Heart left ventricle (tissue), 16 donors: ENCODE results near the gene KCNK15. TPM values are rescaled to one million over a fixed set of nuclear protein-coding genes. Genes with fewer than 3 reads are reported as not detected.

ENCODE experiments used
- ATAC-seq, 4 donors: fragments of 200-7000 bp; cut with Tn5 transposase; one replicate each; pipeline ENCODE4 v1.9.1; 2020 to 2022; ENCODE audit warnings: moderate library complexity in 4 of 4, mild to moderate bottlenecking in 3 of 4, moderate number of reproducible peaks in 1 of 4
- DNase-seq, 5 donors: peaks; one replicate each; pipeline ENCODE4 v3.0.0-alpha.2; 2020
- H3K27ac ChIP-seq, 12 donors: fragments of 200-600 bp; sonication (generic) in 4 of 12; one replicate each; pipeline versions ENCODE4 v1.5.0 to v1.8.0; 2016 to 2022; ENCODE audit warnings: mild to moderate bottlenecking in 2 of 12
- H3K27me3 ChIP-seq, 9 donors: fragments of 200-600 bp; sonication (generic) in 2 of 9; one replicate each; pipeline versions ENCODE4 v1.5.1 to v1.8.0; 2016 to 2022; ENCODE audit warnings: mild to moderate bottlenecking in 3 of 9
- H3K36me3 ChIP-seq, 9 donors: fragments of 200-600 bp; sonication (generic) in 2 of 9; one replicate each; pipeline versions ENCODE4 v1.5.0 to v1.8.0; 2018 to 2022; ENCODE audit warnings: mild to moderate bottlenecking in 2 of 9
- H3K4me1 ChIP-seq, 12 donors: fragments of 200-600 bp; sonication (generic) in 4 of 12; one replicate each; pipeline versions ENCODE4 v1.5.0 to v1.8.0; 2016 to 2022; ENCODE audit warnings: mild to moderate bottlenecking in 3 of 12
- H3K4me3 ChIP-seq, 12 donors: fragments of 200-600 bp; sonication (generic) in 4 of 12; one replicate each; pipeline versions ENCODE4 v1.5.0 to v1.8.0; 2017 to 2022; ENCODE audit warnings: mild to moderate bottlenecking in 9 of 12, moderate library complexity in 4 of 12
- H3K9me3 ChIP-seq, 12 donors: fragments of 200-600 bp; sonication (generic) in 4 of 12; one replicate each; pipeline versions ENCODE4 v1.5.0 to v1.8.0; 2016 to 2022; ENCODE audit warnings: mild to moderate bottlenecking in 1 of 12
- POLR2A ChIP-seq, 2 donors: fragments of 450-650 bp; IDR thresholded peaks; one replicate each; pipeline ENCODE4 v1.6.1; 2017; ENCODE audit warnings: antibody characterized with exemption in 2 of 2, mild to moderate bottlenecking in 2 of 2, moderate library complexity in 2 of 2
- WGBS, 4 donors: extraction: QIAGEN DNeasy Blood & Tissue Kit in 2 of 4; methylation state at CpG; one replicate each; pipeline versions ENCODE4 v1.1.5 to v1.1.7; 2013 to 2018; 5-methylcytosine and 5-hydroxymethylcytosine counted together
- intact Hi-C, 10 donors: fragments of 100-400 bp; cut with DNase I; formaldehyde crosslinking; loops; one replicate each; pipeline versions ENCODE4 v1.11.1 to v1.14.2; 2022
- polyA plus RNA-seq, 2 donors: library from polyadenylated mRNA; stranded (reverse); fragments of 200-250 nt; gene quantifications; one replicate each; pipeline ENCODE4 v1.2.3, GENCODE V29; 2013
- total RNA-seq, 9 donors: library from RNA; depleted of rRNA in 2 of 9; stranded (reverse); fragments of >200 nt in 2 of 9; fragmentation: NEBNext Ultra II Directional in 3 of 9; extraction: Animal tissue kit (Norgen Biotek cat#: 25700) in 3 of 9; gene quantifications; one replicate each; pipeline versions ENCODE4 v1.1.0 to v1.2.4, GENCODE V29; 2016 to 2023
- TF ChIP-seq, protein P1 (sequence below), 12 donors: fragments of 200-600 bp; sonication (generic) in 4 of 12; IDR thresholded peaks; one replicate each; pipeline versions ENCODE4 v1.5.0 to v1.8.0; 2018 to 2022; ENCODE audit warnings: antibody characterized with exemption in 12 of 12, mild to moderate bottlenecking in 5 of 12
- donor health status: ischemic (EF 13 %, LVEDD 7.1; RV severe dilation, severe dysfunction).
- donor health status: healthy with polysubstance abuse.
- donor health status: DM: no; HTN: yes; CAD: no.
- donor health status: DM: no; HTN: no; CAD: no.
- donor health status: ischemic (EF 25% LVEDD 6.9; RV normal size, moderate dysfunction).
- donor health status: ischemic (EF 25% LVEDD 5.7; RV mildly dilated, moderate dysfunction).
- donor health status: healthy.
- donor health status: DM: yes; HTN: yes; CAD: no.
- donor health status: ischemic (EF 35%, LVEDD 5.7; RV mildly dilated, moderate dysfunction).
- donor health status: nonischemic (EF 11% LVEDD 7.7; RV severe dilation, severe dysfunction).
- donor health status: DM: yes; HTN: yes; CAD: no.
- donor health status: PGD.
- donor health status: ischemic (EF 29% LVEDD 5.4; RV normal size, mild dysfunction).
- donor health status: nonischemic (EF 23%, LVEDD 6.1; RV moderate dilation, normal function).

KCNK15 gene
- total and polyA plus RNA-seq, 11 donors = 0.12 to 2.2 (median 0.33) TPM

DNA sequence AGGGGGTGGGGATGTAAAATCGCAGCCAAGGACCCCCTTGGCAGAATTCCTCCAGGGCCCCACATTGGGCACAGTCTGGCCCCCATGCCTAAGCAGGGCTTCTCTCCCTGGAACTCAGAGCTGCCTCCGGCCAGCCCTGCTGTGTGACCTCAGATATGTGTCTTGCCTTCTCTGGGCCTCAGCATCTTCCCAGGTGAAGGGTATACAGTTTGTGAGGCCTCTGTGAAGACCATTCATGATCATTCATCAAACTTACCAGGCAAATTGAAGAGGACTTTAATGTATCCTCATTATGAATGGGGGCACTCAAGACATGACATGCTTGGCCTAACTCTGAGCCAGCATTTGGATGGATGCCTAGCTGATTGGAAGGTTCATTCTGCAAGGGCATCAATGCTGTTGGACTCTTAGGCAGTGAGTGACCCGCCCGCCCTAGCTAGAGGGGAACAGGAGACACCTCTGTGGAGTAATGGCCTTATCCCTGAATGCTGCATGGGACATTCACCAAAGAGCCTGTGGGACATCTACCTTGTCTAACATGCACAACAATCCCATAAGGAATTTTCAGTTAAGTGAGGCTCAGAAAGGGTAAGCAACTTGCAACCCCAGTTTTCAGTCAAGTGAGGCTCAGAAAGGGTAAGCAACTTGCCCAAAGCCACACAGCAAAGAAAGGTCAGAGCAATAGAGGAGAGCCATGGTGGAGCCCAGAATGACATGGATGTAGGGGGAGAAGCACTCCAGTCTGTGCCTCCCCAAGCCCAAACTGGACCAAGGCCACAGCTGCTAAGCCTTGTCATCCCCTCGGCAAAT lies 30.0 kb upstream of the KCNK15 start:
- DNase-seq (peak in 2 of 5 donors; percentile 58 to 60), ATAC-seq (peak in 1 of 4 donors; percentile 22)
- H3K27ac ChIP-seq = peak overlapping the region; percentile 13 to 98 (median 88)
- no peaks in the 10 kb centered on the region for H3K9me3 ChIP-seq
- no peak for TF ChIP-seq POLR2A (IDR thresholded peaks at IDR 0.05)
- TF ChIP-seq, protein P1, sequence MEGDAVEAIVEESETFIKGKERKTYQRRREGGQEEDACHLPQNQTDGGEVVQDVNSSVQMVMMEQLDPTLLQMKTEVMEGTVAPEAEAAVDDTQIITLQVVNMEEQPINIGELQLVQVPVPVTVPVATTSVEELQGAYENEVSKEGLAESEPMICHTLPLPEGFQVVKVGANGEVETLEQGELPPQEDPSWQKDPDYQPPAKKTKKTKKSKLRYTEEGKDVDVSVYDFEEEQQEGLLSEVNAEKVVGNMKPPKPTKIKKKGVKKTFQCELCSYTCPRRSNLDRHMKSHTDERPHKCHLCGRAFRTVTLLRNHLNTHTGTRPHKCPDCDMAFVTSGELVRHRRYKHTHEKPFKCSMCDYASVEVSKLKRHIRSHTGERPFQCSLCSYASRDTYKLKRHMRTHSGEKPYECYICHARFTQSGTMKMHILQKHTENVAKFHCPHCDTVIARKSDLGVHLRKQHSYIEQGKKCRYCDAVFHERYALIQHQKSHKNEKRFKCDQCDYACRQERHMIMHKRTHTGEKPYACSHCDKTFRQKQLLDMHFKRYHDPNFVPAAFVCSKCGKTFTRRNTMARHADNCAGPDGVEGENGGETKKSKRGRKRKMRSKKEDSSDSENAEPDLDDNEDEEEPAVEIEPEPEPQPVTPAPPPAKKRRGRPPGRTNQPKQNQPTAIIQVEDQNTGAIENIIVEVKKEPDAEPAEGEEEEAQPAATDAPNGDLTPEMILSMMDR (IDR thresholded peaks at IDR 0.05) = no peak
- H3K4me3 ChIP-seq = peak overlapping the region in 7 of 12 donors; percentile 4 to 46 (median 27)
- intact Hi-C loops = loop anchor here in 3 of 10 donors (1.0 to 2.0 kb wide), 3 partner anchors 14 to 25 kb away; no protein-coding TSS in a partner anchor
- H3K36me3 ChIP-seq = no peaks in the 10 kb centered on the region
- WGBS, 4 donors = 54 to 82% (median 76%) methylated on average over 3 to 5 of the region's 5 CpGs
- H3K4me1 ChIP-seq = peaks cover 0 to 62% (median 36%) of the 10 kb centered on the region in 12 donors
- no peaks in the 10 kb centered on the region for H3K27me3 ChIP-seq

DNA sequence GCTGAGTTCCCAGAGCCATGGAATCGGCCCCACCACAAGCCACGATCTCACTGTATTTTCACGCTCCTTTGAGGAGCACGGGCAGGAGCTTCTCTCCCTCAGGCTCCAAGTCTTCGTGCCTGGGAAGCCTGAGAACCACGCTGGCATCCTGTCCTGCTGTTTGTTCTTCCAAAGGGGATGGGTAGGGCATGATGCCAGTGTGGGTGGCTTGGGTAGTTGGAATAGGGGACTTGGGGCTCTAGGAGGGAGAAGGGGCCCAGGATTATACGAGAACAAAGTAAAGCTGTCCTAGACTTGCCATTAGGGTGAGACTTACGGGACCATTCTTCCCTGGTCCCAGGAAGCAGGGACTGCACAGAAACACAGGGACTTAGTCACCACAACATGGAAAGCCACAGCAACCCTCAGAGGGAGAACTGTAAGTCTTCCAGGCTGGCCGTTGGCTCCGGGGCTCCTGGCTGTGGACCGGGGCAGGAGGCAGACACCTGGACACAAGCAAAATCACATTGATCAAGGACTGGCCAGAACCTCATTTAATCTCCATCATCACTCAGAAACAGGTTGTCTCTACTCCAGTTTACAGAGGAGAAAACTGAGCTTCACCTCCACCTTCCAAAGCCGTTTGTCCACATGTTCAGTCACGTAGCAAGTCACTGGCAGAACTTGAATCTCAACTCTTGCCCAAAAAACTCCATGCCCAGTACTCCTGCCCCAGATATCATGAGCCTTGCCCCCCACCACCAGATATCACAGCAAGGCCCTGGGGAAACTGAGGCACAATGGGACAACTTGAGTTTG lies 29.2 kb upstream of the KCNK15 start:
- 84 to 90% (median 88%) methylated on average over 13 of the region's 13 CpGs for WGBS, 4 donors
- no peak for TF ChIP-seq POLR2A (IDR thresholded peaks at IDR 0.05)
- TF ChIP-seq, protein P1 (IDR thresholded peaks at IDR 0.05) = no peak
- intact Hi-C loops = loop anchor here in 1 of 10 donors (1.0 kb wide), 1 partner anchor 15 kb away; no protein-coding TSS in a partner anchor
- no peaks in the 10 kb centered on the region for H3K9me3 ChIP-seq
- H3K27me3 ChIP-seq = no peaks in the 10 kb centered on the region
- peak in 1 of 5 donors; percentile 65 for DNase-seq
- no peaks in the 10 kb centered on the region for H3K36me3 ChIP-seq
- H3K27ac ChIP-seq = peak overlapping the region in 10 of 12 donors; percentile 81 to 98 (median 90)
- ATAC-seq = no peak
- H3K4me3 ChIP-seq = peak overlapping the region in 6 of 12 donors; percentile 4 to 46 (median 27)
- H3K4me1 ChIP-seq = peaks cover 0 to 54% (median 30%) of the 10 kb centered on the region in 12 donors

DNA sequence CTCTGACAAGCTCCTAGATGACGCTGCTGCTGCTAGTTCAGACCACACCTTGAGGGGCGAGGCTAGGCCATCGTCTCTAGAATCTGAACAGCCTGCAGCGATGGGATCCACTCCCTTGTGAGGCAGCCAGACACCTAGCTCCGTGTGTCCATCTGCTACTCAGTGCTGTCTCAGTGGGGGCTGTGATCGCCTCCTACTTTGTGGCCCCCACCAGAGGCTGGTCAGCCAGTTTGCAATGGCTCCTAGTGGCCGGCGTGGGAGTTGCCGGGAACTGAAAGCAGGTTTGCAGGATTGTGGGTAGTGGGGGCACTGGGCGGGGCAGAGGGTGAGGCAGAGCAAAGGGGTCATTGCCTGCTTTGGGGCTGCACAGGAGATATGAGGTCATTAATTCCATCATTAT lies 27.7 kb upstream of the KCNK15 start:
- no peaks in the 10 kb centered on the region for H3K9me3 ChIP-seq
- no peak for ATAC-seq
- H3K36me3 ChIP-seq = no peaks in the 10 kb centered on the region
- H3K27ac ChIP-seq = no peak overlapping the region
- H3K27me3 ChIP-seq = no peaks in the 10 kb centered on the region
- peaks cover 0 to 50% (median 27%) of the 10 kb centered on the region in 12 donors for H3K4me1 ChIP-seq
- TF ChIP-seq POLR2A (IDR thresholded peaks at IDR 0.05) = no peak
- TF ChIP-seq, protein P1 (IDR thresholded peaks at IDR 0.05) = peak in 8 of 12 donors; percentile 6 to 38 (median 18)
- peak in 1 of 5 donors; percentile 18 for DNase-seq
- intact Hi-C loops = no loop called here
- 73 to 81% (median 77%) methylated on average over 6 to 10 of the region's 10 CpGs for WGBS, 4 donors
- no peak overlapping the region for H3K4me3 ChIP-seq
